NCI-H1092 (cell line): ENCODE measurements around the gene RPRD1A.
"Not testable (repeated sequence)": the region's sequence is repeated elsewhere in the genome, so short reads cannot be mapped to it uniquely, and the experiment has no call there.

ENCODE experiments used
- DNase-seq: peaks from one replicate; lab custom pipeline; 2025; lab: John Stamatoyannopoulos, UW

RPRD1A gene

GRCh38 chr18:36028859-36029258, 38.5 kb downstream of the RPRD1A start:
- no peak for DNase-seq

GRCh38 chr18:36025025-36025424, 42.3 kb downstream of the RPRD1A start:
- no peak for DNase-seq

DNA sequence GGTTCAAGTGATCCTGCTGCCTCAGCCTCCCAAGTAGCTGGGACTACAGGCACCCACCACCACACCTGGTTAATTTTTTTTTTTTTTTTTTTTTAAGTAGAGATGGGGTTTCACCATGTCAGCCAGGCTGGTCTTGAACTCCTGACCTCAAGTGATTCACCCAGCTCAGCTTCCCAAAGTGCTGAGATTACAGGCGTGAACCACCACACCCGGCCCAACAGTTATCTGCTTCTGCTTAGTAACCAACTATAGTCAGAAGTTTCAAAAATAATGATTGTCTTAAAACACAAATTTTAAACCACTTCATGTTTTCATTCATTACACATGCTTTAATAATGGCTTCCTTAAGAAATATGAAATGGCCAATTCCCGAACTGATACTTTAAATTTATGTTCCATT, 43.1 kb downstream of the RPRD1A start:
- DNase-seq, result not testable (repeated sequence)

DNA sequence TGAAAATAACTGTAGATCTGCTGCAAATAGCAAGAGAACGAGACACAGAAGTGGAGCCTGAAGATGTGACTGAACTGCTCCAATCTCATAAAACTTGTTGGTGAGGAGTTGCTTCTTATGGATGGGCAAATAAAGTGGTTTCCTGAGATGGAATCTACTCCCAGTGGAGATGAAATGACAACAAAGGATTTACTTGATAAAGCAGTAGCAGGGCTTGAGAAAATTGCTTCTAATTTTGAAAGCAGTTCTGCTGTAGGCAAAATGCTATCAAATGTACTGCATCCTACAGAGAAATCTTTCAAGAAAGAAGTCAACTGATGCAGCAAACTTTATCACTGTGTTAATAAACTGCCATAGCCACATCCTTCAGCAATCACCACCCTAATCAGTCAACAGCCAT, 44.0 kb downstream of the RPRD1A start:
- DNase-seq, result no peak

DNA sequence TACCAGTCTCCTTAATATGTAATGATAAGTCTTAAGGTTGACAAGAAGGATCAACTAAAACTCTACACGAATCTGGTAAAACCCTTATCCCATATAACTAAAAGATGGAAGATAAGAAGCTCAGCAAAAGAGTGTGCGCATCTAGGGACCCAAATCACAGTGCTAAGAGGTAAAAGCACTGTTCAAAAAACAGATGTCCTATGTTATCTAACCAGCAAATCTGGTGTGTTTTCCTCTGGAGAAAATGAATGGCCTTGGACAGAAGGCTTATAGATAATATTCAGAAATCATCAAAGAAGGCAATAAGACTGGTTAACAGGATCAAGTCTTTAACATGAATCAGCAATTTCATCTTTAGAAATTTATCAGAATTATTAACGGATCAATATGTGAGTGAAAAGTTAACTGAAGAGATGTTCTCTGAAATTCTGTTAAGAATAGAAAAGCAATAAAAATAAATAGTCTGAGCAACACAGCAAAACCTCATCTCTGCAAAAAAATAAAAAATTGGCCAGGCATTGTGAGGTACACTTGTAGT, 47.1 kb downstream of the RPRD1A start:
- DNase-seq, result no peak

DNA sequence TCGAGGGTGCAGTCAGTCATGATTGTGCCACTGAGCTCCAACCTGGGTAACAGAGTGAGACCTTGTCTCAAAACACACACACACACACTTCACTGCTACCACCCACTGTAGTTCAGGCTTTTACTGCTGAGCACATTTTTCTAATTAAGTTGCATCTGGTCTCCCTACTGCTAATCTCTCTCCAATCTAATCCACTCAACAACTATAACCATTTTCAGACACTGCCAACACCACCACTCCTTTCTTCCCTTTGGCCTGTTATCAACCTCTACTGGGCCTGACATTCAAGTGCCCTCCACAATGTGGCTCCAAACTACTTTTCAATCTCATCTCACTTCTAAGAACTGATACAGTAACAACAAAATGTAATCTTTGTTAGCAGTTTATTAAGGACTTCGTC, 50.1 kb downstream of the RPRD1A start:
- no peak for DNase-seq

- DNase-seq, result no peak
These were observed 51.7 kb downstream of the RPRD1A start for GRCh38 chr18:36015629-36016028.

GRCh38 chr18:36012891-36013290, 54.5 kb downstream of the RPRD1A start:
- DNase-seq, result no peak

GRCh38 chr18:36009214-36009613, 58.1 kb downstream of the RPRD1A start:
- no peak for DNase-seq

GRCh38 chr18:36006997-36007396, 60.4 kb downstream of the RPRD1A start:
- DNase-seq, result no peak

DNA sequence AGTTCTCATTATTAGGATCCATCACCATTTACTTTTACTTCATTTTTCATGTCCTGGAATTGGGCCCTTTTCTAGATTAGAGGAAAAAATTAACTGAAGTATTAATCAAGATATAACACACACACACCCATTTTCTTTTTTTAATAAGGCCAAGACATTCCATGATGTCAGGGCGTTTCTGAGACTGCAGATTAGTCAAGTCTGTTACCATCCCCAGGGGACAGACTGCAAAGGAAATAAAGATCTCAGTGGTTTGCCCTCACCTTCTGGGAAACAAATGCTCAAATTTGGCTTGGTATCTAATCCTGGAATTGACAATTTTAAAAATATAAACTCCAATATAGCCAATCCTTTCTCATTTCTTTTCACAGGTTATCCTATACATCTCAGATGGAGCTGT, 67.4 kb downstream of the RPRD1A start:
- no peak for DNase-seq

DNA sequence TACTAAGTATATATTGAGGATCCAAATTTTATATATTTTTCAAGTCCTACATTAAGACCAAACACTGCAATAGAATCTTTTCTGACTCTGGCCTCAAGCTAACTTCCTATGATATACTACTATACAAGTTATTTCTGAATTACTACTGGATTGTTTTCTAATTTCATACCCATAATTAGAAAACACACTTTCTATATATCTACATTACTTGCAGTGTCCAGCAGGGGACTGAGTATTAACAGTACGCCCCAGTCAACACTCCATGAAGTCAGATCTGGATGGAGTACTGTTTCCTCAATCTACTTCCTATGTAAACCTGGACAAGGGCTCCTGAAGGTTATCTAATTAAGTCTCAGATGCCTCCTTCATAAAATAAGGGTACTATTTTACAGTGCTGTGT, 68.4 kb downstream of the RPRD1A start:
- no peak for DNase-seq

- DNase-seq, result no peak
These were observed 74.3 kb downstream of the RPRD1A start for GRCh38 chr18:35993013-35993412.

- no peak for DNase-seq
These were observed 75.7 kb downstream of the RPRD1A start for GRCh38 chr18:35991696-35992095.

- no peak for DNase-seq
These were observed 83.5 kb downstream of the RPRD1A start for GRCh38 chr18:35983818-35984217.

GRCh38 chr18:35983147-35983546, 84.2 kb downstream of the RPRD1A start:
- no peak for DNase-seq

DNA sequence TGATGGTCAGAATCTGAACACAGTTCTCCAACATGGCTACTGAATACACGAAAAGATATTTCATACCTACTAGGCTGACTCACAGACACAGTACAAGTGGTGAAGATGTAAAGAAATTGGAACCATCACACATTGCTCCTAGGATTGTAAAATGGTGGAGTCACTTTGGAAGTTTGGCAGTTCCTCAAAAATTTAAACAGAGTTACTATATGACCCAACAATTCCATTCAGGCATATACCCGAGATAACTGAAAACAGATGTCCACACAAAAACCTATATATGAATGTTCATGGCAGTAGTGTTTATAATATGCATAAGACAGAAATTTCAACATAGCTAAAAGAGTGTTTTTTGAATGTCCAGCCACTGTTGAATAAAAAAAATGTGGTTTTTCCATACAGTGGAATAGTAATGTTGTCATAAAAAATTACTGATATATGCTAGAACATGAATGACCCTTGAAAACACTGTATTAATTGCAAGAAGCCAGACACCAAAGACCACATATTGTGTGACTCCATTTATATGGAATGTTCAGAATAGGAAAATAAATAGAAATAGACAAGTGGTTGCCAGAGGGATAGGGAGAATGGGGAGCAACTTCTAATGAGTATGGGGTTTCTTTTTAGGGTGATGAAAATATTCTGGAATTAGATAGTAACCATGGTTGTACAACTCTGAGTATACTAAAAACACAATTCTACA, 84.8 kb downstream of the RPRD1A start:
- DNase-seq, result no peak

DNA sequence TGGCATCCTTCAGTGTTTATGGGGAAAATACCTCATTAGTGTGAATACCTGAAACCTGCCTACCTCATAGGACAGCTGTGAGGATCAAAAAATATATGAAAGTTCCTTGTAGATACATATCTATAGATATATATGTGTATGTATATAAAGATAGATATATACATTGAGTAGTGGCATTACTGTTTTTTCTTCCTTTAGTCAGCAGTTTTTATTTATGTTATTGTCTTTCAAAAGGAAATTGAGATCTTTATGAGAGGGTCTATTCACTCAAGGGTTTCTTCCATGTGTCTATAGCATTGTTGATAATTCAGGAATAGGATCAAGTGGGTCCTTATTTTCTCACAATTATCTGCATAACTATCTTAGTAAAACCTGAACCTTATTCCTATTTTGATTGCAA, 88.2 kb downstream of the RPRD1A start:
- no peak for DNase-seq

DNA sequence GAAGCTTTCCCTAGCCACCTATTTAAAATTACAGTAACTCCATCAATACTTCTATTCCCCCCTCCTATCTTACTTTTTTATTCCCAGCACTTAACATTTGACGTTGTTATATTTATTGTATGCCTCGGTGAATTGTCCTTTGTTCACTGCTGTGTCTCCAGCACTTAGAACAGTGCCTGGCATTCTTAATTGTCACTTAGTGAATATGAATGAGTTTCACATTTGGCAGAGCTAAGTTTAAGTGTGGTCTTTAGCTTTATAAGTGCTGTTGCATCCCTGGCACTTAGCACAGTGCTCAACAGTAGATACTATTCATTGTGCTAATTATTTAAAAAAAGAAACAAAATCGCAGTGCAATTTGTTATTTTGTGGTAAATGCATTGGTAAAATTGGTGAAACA, 93.2 kb downstream of the RPRD1A start:
- DNase-seq, result no peak

GRCh38 chr18:35973650-35974049, 93.7 kb downstream of the RPRD1A start:
- DNase-seq, result no peak

GRCh38 chr18:35972197-35973000, 95.0 kb downstream of the RPRD1A start, which contains the start of gene RMP24:
RMP24 (plus strand) TSS chr18:35972679.
- peak; percentile 97 for DNase-seq

GRCh38 chr18:35971661-35972196, 95.6 kb downstream of the RPRD1A start:
- DNase-seq, result no peak

- DNase-seq, result no peak
These were observed 97.7 kb downstream of the RPRD1A start for GRCh38 chr18:35969676-35970075.
